ENCODE data around the gene WSCD2.

The WSCD2 gene

DNA sequence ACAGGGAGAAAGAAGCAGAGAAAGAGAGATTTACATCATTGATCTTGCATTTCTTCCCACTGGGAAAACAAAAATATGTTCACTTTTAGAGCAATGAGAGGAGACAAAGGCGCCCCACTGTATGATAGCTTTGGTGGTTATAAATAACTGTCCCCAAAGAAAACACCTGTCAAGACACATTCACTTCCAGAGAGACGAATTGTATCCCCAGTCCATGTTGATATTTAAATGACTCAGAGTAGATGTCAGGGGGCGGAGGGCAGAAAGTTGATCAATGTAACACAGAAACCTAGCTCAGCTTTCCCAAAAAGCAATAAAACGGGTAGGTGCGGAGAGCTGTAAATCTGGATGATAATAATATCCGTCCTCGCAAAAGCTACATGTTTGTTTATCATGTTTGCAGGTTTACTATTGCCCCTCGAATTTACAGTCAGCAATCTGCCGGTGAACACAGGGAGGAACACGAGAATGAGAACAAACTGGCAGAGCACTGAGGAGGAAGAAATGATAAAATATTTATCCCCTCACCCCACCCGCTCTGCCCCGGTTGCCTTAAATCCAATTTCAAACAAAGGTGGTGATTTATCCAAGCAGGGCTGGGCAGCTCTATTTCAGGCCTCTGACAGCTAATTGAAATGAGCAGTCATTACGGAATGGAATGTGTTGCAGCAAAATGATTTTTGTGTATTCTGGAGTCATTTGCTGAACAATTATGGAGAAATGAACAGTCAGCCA lies 125.6 kb downstream of the WSCD2 start:
- Histone ChIP-seq H2AFZ (ENCODE audit: low read depth, low read length) (no peak overlapping the region), H4K20me1 (ENCODE audit: insufficient read depth, low read length) (no peaks in the 10 kb centered on the region), H3K4me2 (ENCODE audit: insufficient read depth, low read length) (no peak overlapping the region), H3K79me2 (ENCODE audit: insufficient read depth, low read length) (no peaks in the 10 kb centered on the region), H3K27me3 (ENCODE audit: insufficient read depth, low read length, poor library complexity) (peaks cover 10% of the 10 kb centered on the region), H3K9ac (ENCODE audit: low read depth, low read length) (no peak overlapping the region), H3K4me1 (ENCODE audit: insufficient read depth, low read length) (peaks cover 6% of the 10 kb centered on the region; the same call in 1 of the 2 replicates), H3K27ac (ENCODE audit: low read length) (no peak overlapping the region), H3K36me3 (ENCODE audit: insufficient read depth, low read length) (no peaks in the 10 kb centered on the region), H3K9me3 (ENCODE audit: insufficient read depth, low read length, severe bottlenecking) (peaks cover 6% of the 10 kb centered on the region), H3K4me3 (ENCODE audit: low read depth in 1 of 2, low read length in 2 of 2) (no peak overlapping the region)
- ATAC-seq (ENCODE audit: insufficient read depth, low read depth) (no peak), DNase-seq (no peak)
- no peak for TF ChIP-seq EZH2 (IDR thresholded peaks at IDR 0.05; ENCODE audit: borderline replicate concordance, low read depth, low read length, severe bottlenecking)
- TF ChIP-seq, protein P1, sequence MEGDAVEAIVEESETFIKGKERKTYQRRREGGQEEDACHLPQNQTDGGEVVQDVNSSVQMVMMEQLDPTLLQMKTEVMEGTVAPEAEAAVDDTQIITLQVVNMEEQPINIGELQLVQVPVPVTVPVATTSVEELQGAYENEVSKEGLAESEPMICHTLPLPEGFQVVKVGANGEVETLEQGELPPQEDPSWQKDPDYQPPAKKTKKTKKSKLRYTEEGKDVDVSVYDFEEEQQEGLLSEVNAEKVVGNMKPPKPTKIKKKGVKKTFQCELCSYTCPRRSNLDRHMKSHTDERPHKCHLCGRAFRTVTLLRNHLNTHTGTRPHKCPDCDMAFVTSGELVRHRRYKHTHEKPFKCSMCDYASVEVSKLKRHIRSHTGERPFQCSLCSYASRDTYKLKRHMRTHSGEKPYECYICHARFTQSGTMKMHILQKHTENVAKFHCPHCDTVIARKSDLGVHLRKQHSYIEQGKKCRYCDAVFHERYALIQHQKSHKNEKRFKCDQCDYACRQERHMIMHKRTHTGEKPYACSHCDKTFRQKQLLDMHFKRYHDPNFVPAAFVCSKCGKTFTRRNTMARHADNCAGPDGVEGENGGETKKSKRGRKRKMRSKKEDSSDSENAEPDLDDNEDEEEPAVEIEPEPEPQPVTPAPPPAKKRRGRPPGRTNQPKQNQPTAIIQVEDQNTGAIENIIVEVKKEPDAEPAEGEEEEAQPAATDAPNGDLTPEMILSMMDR (IDR thresholded peaks at IDR 0.05; ENCODE audit: borderline replicate concordance, extremely low read depth, low read length, poor library complexity, severe bottlenecking): no peak

DNA sequence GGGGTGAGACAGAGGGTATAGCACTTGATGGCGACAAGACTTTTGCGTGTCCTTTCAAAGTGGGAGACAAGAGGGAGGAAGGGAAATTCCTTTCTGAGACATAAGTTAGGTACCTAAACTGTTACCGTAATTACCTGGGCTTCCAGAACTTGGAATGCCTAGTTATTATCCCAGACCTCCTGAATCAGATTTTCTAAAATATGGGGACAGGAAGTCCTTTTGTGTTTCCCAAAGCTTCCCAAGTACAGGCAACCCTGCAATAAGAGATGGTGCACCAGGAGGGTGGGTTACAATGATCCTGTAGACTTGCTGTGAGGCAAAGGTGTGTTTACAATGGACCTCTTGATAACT lies 126.1 kb downstream of the WSCD2 start:
- H3K9me3 ChIP-seq (ENCODE audit: insufficient read depth, low read length, severe bottlenecking): peaks cover 11% of the 10 kb centered on the region
- no peak overlapping the region for H3K27ac ChIP-seq (ENCODE audit: low read length)
- H3K4me2 ChIP-seq (ENCODE audit: insufficient read depth, low read length): no peak overlapping the region
- no peaks in the 10 kb centered on the region for H4K20me1 ChIP-seq (ENCODE audit: insufficient read depth, low read length)
- H3K79me2 ChIP-seq (ENCODE audit: insufficient read depth, low read length): no peaks in the 10 kb centered on the region
- H3K4me3 ChIP-seq (ENCODE audit: low read depth in 1 of 2, low read length in 2 of 2): no peak overlapping the region
- H3K27me3 ChIP-seq (ENCODE audit: insufficient read depth, low read length, poor library complexity): peaks cover 10% of the 10 kb centered on the region
- ATAC-seq (ENCODE audit: insufficient read depth, low read depth) (no peak), DNase-seq (no peak)
- no peaks in the 10 kb centered on the region for H3K36me3 ChIP-seq (ENCODE audit: insufficient read depth, low read length)
- H3K4me1 ChIP-seq (ENCODE audit: insufficient read depth, low read length): peaks cover 6% of the 10 kb centered on the region; the same call in 1 of the 2 replicates
- TF ChIP-seq, protein P1 (IDR thresholded peaks at IDR 0.05; ENCODE audit: borderline replicate concordance, extremely low read depth, low read length, poor library complexity, severe bottlenecking): no peak
- no peak for TF ChIP-seq EZH2 (IDR thresholded peaks at IDR 0.05; ENCODE audit: borderline replicate concordance, low read depth, low read length, severe bottlenecking)
- H2AFZ ChIP-seq (ENCODE audit: low read depth, low read length): no peak overlapping the region
- H3K9ac ChIP-seq (ENCODE audit: low read depth, low read length): no peak overlapping the region

DNA sequence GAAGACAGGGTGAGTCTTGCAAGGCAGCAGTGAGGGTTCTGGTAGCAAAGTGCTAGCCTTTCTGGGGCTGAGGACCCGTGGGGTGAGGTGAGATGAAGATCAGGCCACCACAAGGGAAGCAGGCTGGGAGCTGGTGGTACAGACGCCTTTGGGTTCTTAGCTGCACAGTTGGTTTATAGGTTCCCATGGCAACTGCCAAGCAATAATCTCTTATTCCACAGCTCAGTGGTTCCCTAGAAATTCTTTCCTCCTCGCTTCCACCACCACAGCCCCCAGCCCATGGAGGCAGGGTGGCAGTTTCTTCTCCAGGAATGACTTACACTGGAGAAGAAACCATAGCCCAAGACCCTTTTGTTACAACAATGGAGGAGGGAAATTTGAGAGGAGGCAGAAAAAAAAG lies 127.9 kb downstream of the WSCD2 start:
- Histone ChIP-seq H3K36me3 (ENCODE audit: insufficient read depth, low read length) (no peaks in the 10 kb centered on the region), H2AFZ (ENCODE audit: low read depth, low read length) (no peak overlapping the region), H4K20me1 (ENCODE audit: insufficient read depth, low read length) (no peaks in the 10 kb centered on the region), H3K27ac (ENCODE audit: low read length) (no peak overlapping the region), H3K4me2 (ENCODE audit: insufficient read depth, low read length) (no peak overlapping the region), H3K9ac (ENCODE audit: low read depth, low read length) (no peak overlapping the region), H3K27me3 (ENCODE audit: insufficient read depth, low read length, poor library complexity) (peaks cover 5% of the 10 kb centered on the region), H3K9me3 (ENCODE audit: insufficient read depth, low read length, severe bottlenecking) (peaks cover 13% of the 10 kb centered on the region), H3K79me2 (ENCODE audit: insufficient read depth, low read length) (no peaks in the 10 kb centered on the region), H3K4me3 (ENCODE audit: low read depth in 1 of 2, low read length in 2 of 2) (no peak overlapping the region), H3K4me1 (ENCODE audit: insufficient read depth, low read length) (peaks cover 6% of the 10 kb centered on the region; the same call in 1 of the 2 replicates)
- DNase-seq: no peak
- TF ChIP-seq, protein P1 (IDR thresholded peaks at IDR 0.05; ENCODE audit: borderline replicate concordance, extremely low read depth, low read length, poor library complexity, severe bottlenecking): no peak
- TF ChIP-seq EZH2 (IDR thresholded peaks at IDR 0.05; ENCODE audit: borderline replicate concordance, low read depth, low read length, severe bottlenecking): no peak
- ATAC-seq (ENCODE audit: insufficient read depth, low read depth): no peak
